H9 (cell line): ENCODE results near the gene TMEM178B. TPM values are rescaled to one million over a fixed set of nuclear protein-coding genes. Genes with fewer than 3 reads are reported as not detected.

Source experiments
- DNase-seq: peaks from one replicate; pipeline ENCODE4 v3.0.0-alpha.2; 2017
- H2AFZ ChIP-seq: one replicate; pipeline ENCODE4 v1.6.1; 2013; ENCODE audit warnings: mild to moderate bottlenecking, low read length, control low read depth, moderate library complexity
- H2AK5ac ChIP-seq: 2 replicates; pipeline ENCODE4 v1.6.1; 2013; ENCODE audit warnings: low read length, control low read depth, mixed read lengths; ENCODE audit not compliant: insufficient read length
- H2BK120ac ChIP-seq: one replicate; pipeline ENCODE4 v1.6.1; 2013; ENCODE audit warnings: low read depth, mild to moderate bottlenecking, low read length, control low read depth, inconsistent platforms; ENCODE audit not compliant: poor library complexity, severe bottlenecking
- H2BK12ac ChIP-seq: 2 replicates; pipeline ENCODE4 v1.6.1; 2013; ENCODE audit warnings: low read length, control low read depth, mixed read lengths, low read depth; ENCODE audit not compliant: insufficient read length
- H2BK15ac ChIP-seq: 2 replicates; pipeline ENCODE4 v1.6.1; 2013; ENCODE audit warnings: low read depth, low read length, control low read depth
- H2BK20ac ChIP-seq: one replicate; pipeline ENCODE4 v1.6.1; 2013; ENCODE audit warnings: low read depth, mild to moderate bottlenecking, low read length, control low read depth, inconsistent platforms; ENCODE audit not compliant: poor library complexity, severe bottlenecking
- H2BK5ac ChIP-seq: 2 replicates; pipeline ENCODE4 v1.6.1; 2013; ENCODE audit warnings: low read length, control low read depth, mixed read lengths; ENCODE audit not compliant: insufficient read length
- H3K14ac ChIP-seq: 2 replicates; pipeline ENCODE4 v1.6.1; 2013; ENCODE audit warnings: low read length, control low read depth; ENCODE audit not compliant: insufficient read depth
- H3K18ac ChIP-seq: 2 replicates; pipeline ENCODE4 v1.6.1; 2013; ENCODE audit warnings: low read depth, mild to moderate bottlenecking, mixed read lengths, low read length, control low read depth; ENCODE audit not compliant: insufficient read length
- H3K23ac ChIP-seq: 2 replicates; pipeline ENCODE4 v1.6.1; 2013; ENCODE audit warnings: low read length, control low read depth, mixed read lengths, low read depth; ENCODE audit not compliant: insufficient read length
- H3K23me2 ChIP-seq: 2 replicates; pipeline ENCODE4 v1.6.1; 2013; ENCODE audit warnings: low read depth, mild to moderate bottlenecking, mixed read lengths, low read length, control low read depth; ENCODE audit not compliant: insufficient read length, poor library complexity, severe bottlenecking
- H3K27ac ChIP-seq: 2 replicates; pipeline ENCODE4 v1.5.1; 2013; ENCODE audit warnings: low read length, control low read depth, mixed read lengths, low read depth; ENCODE audit not compliant: insufficient read length
- H3K27me3 ChIP-seq: 2 replicates; pipeline ENCODE4 v1.6.1; 2013; ENCODE audit warnings: low read length, control low read depth, inconsistent platforms; ENCODE audit not compliant: insufficient read depth
- H3K4ac ChIP-seq: 2 replicates; pipeline ENCODE4 v1.6.1; 2013; ENCODE audit warnings: low read depth, mild to moderate bottlenecking, control low read depth, inconsistent platforms, low read length, moderate library complexity
- H3K4me1 ChIP-seq: 2 replicates; pipeline ENCODE4 v1.6.1; 2013; ENCODE audit warnings: low read length, control low read depth, inconsistent platforms; ENCODE audit not compliant: insufficient read depth
- H3K4me2 ChIP-seq: 2 replicates; pipeline ENCODE4 v1.6.1; 2013; ENCODE audit warnings: low read length, control low read depth, mixed read lengths; ENCODE audit not compliant: insufficient read length, insufficient read depth
- H3K56ac ChIP-seq: 2 replicates; pipeline ENCODE4 v1.6.1; 2013; ENCODE audit warnings: low read depth, mild to moderate bottlenecking, mixed read lengths, low read length, control low read depth; ENCODE audit not compliant: insufficient read length
- H3K79me1 ChIP-seq: 2 replicates; pipeline ENCODE4 v1.6.1; 2013; ENCODE audit warnings: low read depth, mild to moderate bottlenecking, moderate library complexity, low read length, control low read depth, inconsistent platforms; ENCODE audit not compliant: insufficient read depth, poor library complexity, severe bottlenecking
- H3K79me2 ChIP-seq: 2 replicates; pipeline ENCODE4 v1.6.1; 2013; ENCODE audit warnings: low read length, control low read depth, inconsistent platforms; ENCODE audit not compliant: insufficient read depth
- H3K9ac ChIP-seq: 2 replicates; pipeline ENCODE4 v1.6.1; 2013; ENCODE audit warnings: low read length, control low read depth, mixed read lengths; ENCODE audit not compliant: insufficient read length; ENCODE audit errors: extremely low read depth
- H3K9me3 ChIP-seq: one replicate; pipeline ENCODE4 v1.6.1; 2013; ENCODE audit warnings: low read depth, low read length, inconsistent platforms; ENCODE audit not compliant: control insufficient read depth
- H3T11ph ChIP-seq: one replicate; pipeline ENCODE4 v1.6.1; 2013; ENCODE audit warnings: mild to moderate bottlenecking, low read length, control low read depth, inconsistent platforms
- H4K20me1 ChIP-seq: one replicate; pipeline ENCODE4 v1.6.1; 2013; ENCODE audit not compliant: control insufficient read depth, insufficient read length, insufficient read depth
- H4K5ac ChIP-seq: 2 replicates; pipeline ENCODE4 v1.6.1; 2013; ENCODE audit warnings: low read depth, mild to moderate bottlenecking, mixed read lengths, low read length, control low read depth; ENCODE audit not compliant: insufficient read length
- H4K8ac ChIP-seq: replicated peaks from 2 replicates; pipeline ENCODE4 v1.6.1; 2013; ENCODE audit warnings: low read length, control low read depth, mixed read lengths, low read depth; ENCODE audit not compliant: insufficient read length
- H4K91ac ChIP-seq: 2 replicates; pipeline ENCODE4 v1.6.1; 2013; ENCODE audit warnings: low read depth, mild to moderate bottlenecking, moderate library complexity, mixed read lengths, low read length, control low read depth; ENCODE audit not compliant: insufficient read length
- H3K27ac Mint-ChIP-seq, 3 experiments: 2 replicates in 2 of 3; 3 replicates in 1 of 3; pipeline ENCODE4 v1.8.0; 2020 to 2021; ENCODE audit warnings: mixed read lengths in 3 of 3, mild to moderate bottlenecking in 1 of 3, moderate library complexity in 1 of 3
- H3K27me3 Mint-ChIP-seq: 2 replicates; pipeline ENCODE4 v1.8.0; 2021; ENCODE audit warnings: low read depth, mild to moderate bottlenecking, moderate library complexity, mixed read lengths
- H3K36me3 Mint-ChIP-seq, 3 experiments: 2 replicates in 2 of 3; 3 replicates in 1 of 3; pipeline ENCODE4 v1.8.0; 2020 to 2021; ENCODE audit warnings: low read depth in 3 of 3, mixed read lengths in 3 of 3; ENCODE audit not compliant: insufficient read depth in 1 of 3
- H3K4me1 Mint-ChIP-seq, 2 experiments: 2 replicates each; pipeline ENCODE4 v1.8.0; 2020; ENCODE audit warnings: mixed read lengths in 2 of 2
- H3K4me3 Mint-ChIP-seq, 2 experiments: 2 replicates in 1 of 2; 3 replicates in 1 of 2; pipeline ENCODE4 v1.8.0; 2020 to 2021; ENCODE audit warnings: mild to moderate bottlenecking in 2 of 2, mixed read lengths in 2 of 2, moderate library complexity in 1 of 2
- H3K9me3 Mint-ChIP-seq, 2 experiments: 2 replicates in 1 of 2; 3 replicates in 1 of 2; pipeline ENCODE4 v1.8.0; 2020; ENCODE audit warnings: mild to moderate bottlenecking in 2 of 2, mixed read lengths in 2 of 2, moderate library complexity in 1 of 2
- CTCF ChIP-seq: fragments of 200-600 bp; sonication (generic); conservative IDR thresholded peaks from 3 replicates; pipeline ENCODE4 v1.8.0; 2021; ENCODE audit warnings: antibody characterized with exemption, mild to moderate bottlenecking
- WGBS: extraction: QIAGEN DNeasy Blood & Tissue Kit; methylation state at CpG from one replicate; pipeline ENCODE4 v1.1.7; 2013; ENCODE audit warnings: missing lambda C conversion rate, low lambda C conversion rate, mixed read lengths; ENCODE audit not compliant: insufficient read length; ENCODE audit errors: extremely low coverage; 5-methylcytosine and 5-hydroxymethylcytosine counted together
- total RNA-seq: library from RNA; stranded (reverse); gene quantifications from 2 replicates; pipeline ENCODE4 v1.2.1, GENCODE V29; 2021

Gene TMEM178B
- total RNA-seq, 1 experiment from 2014 or later: 11.3 TPM

DNA sequence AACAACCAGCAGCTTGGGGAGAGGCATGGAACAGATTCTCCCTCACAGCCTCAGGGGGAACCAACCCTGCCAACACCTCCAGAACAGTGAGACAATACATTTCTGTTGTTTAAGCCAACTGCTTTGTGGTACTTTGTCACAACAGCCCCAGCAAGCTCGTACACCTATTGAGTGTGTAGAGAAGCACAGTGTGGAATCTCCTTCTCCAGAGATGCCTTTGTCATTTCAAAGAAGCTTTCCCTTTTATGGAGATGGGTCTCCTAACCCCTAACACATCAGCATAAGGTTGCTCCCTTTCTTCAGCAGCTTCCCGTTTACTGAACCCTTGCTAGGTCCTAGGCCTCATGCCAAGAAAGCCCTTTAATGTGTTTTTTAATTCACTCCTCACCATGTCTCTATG lies 416.6 kb downstream of the TMEM178B start:
- no peak overlapping the region for H2AFZ ChIP-seq
- H3K27me3 ChIP-seq: no peaks in the 10 kb centered on the region
- no peak overlapping the region for H4K5ac ChIP-seq
- no peak overlapping the region for H3K4ac ChIP-seq
- H3K14ac ChIP-seq: no peak overlapping the region
- Mint-ChIP-seq H3K27me3 (no peaks in the 10 kb centered on the region; the same call in none of the 2 replicates), H3K9me3 (no peaks in the 10 kb centered on the region), H3K4me3 (no peak overlapping the region), H3K4me1 (peaks cover 21 to 23% of the 10 kb centered on the region in 2 experiments), H3K27ac (peak overlapping the region; percentile 2 to 50 (median 12); a peak in 4 of 7 replicates), H3K36me3 (no peaks in the 10 kb centered on the region)
- H2BK120ac ChIP-seq: no peak overlapping the region
- no peaks in the 10 kb centered on the region for H4K20me1 ChIP-seq
- no peak overlapping the region for H4K8ac ChIP-seq
- H2AK5ac ChIP-seq: no peak overlapping the region
- TF ChIP-seq CTCF: no peak
- H3K4me2 ChIP-seq: no peak overlapping the region
- H3K23ac ChIP-seq: no peak overlapping the region
- no peaks in the 10 kb centered on the region for H3K23me2 ChIP-seq
- H4K91ac ChIP-seq: no peak overlapping the region
- H3K9me3 ChIP-seq: no peaks in the 10 kb centered on the region
- H3K18ac ChIP-seq: no peak overlapping the region
- H3K27ac ChIP-seq: no peak overlapping the region
- no peak overlapping the region for H2BK20ac ChIP-seq
- no peak overlapping the region for H2BK15ac ChIP-seq
- no peak for DNase-seq
- no peak overlapping the region for H3K9ac ChIP-seq
- no peaks in the 10 kb centered on the region for H3K79me2 ChIP-seq
- H3T11ph ChIP-seq: no peak overlapping the region
- no peak overlapping the region for H2BK12ac ChIP-seq
- H3K79me1 ChIP-seq: no peaks in the 10 kb centered on the region
- no peak overlapping the region for H3K56ac ChIP-seq
- no peak overlapping the region for H2BK5ac ChIP-seq
- peaks cover 7% of the 10 kb centered on the region; the same call in 1 of the 2 replicates for H3K4me1 ChIP-seq
- WGBS: no CpG with 5 or more reads among the region's 2 CpGs
